Measurements from ENCODE around the gene EPHA3.

The EPHA3 gene

GRCh38 chr3:89441141-89441540 is 333.7 kb downstream of the EPHA3 start:
- DNase-seq (ENCODE audit: low spot score): no peak
- FAIRE-seq: no peak

- no peak for DNase-seq (ENCODE audit: low spot score)
- FAIRE-seq: no peak
Observed at GRCh38 chr3:89446593-89446992, 339.2 kb downstream of the EPHA3 start.

GRCh38 chr3:89447243-89447642 is 339.8 kb downstream of the EPHA3 start:
- FAIRE-seq (no peak), DNase-seq (ENCODE audit: low spot score) (no peak)

GRCh38 chr3:89449086-89449485 is 341.7 kb downstream of the EPHA3 start:
- FAIRE-seq (no peak), DNase-seq (ENCODE audit: low spot score) (no peak)

GRCh38 chr3:89452066-89452465 is 344.6 kb downstream of the EPHA3 start:
- no peak for DNase-seq (ENCODE audit: low spot score)
- FAIRE-seq: no peak

- no peak for FAIRE-seq
- no peak for DNase-seq (ENCODE audit: low spot score)
Observed at GRCh38 chr3:89455240-89455639, 347.8 kb downstream of the EPHA3 start.

- DNase-seq (ENCODE audit: low spot score) (no peak), FAIRE-seq (no peak)
Observed at GRCh38 chr3:89467898-89468363, 360.5 kb downstream of the EPHA3 start.

GRCh38 chr3:89472101-89472500 is 364.7 kb downstream of the EPHA3 start:
- FAIRE-seq: no peak

GRCh38 chr3:89474333-89475130 is 367.1 kb downstream of the EPHA3 start:
- no peak for FAIRE-seq
- no peak for DNase-seq (ENCODE audit: low spot score)

More at GRCh38 chr3:89472101-89472500, 364.7 kb downstream of the EPHA3 start:
- DNase-seq (ENCODE audit: low spot score): no peak

- FAIRE-seq: no peak
Observed at GRCh38 chr3:89488800-89489580, 381.6 kb downstream of the EPHA3 start.

GRCh38 chr3:89490129-89490528 is 382.7 kb downstream of the EPHA3 start:
- DNase-seq (ENCODE audit: low spot score) (no peak), FAIRE-seq (no peak)

More at GRCh38 chr3:89488800-89489580, 381.6 kb downstream of the EPHA3 start:
- no peak for DNase-seq (ENCODE audit: low spot score)

GRCh38 chr3:89494734-89495133 is 387.3 kb downstream of the EPHA3 start:
- DNase-seq (ENCODE audit: low spot score): no peak
- FAIRE-seq: no peak

GRCh38 chr3:89503891-89504391 is 396.5 kb downstream of the EPHA3 start:
- no peak for DNase-seq (ENCODE audit: low spot score)
- no peak for FAIRE-seq

GRCh38 chr3:89504432-89504831 is 397.0 kb downstream of the EPHA3 start:
- FAIRE-seq (no peak), DNase-seq (ENCODE audit: low spot score) (no peak)

- FAIRE-seq (no peak), DNase-seq (ENCODE audit: low spot score) (no peak)
Observed at GRCh38 chr3:89506462-89507103, 399.2 kb downstream of the EPHA3 start.

- DNase-seq (ENCODE audit: low spot score): no peak
- FAIRE-seq: no peak
Observed at GRCh38 chr3:89521328-89521727, 413.9 kb downstream of the EPHA3 start.

- no peak for FAIRE-seq
- DNase-seq (ENCODE audit: low spot score): no peak
Observed at GRCh38 chr3:89522155-89522554, 414.7 kb downstream of the EPHA3 start.

- no peak for DNase-seq (ENCODE audit: low spot score)
- FAIRE-seq: no peak
Observed at GRCh38 chr3:89525609-89526008, 418.2 kb downstream of the EPHA3 start.

- FAIRE-seq (no peak), DNase-seq (ENCODE audit: low spot score) (no peak)
Observed at GRCh38 chr3:89527736-89528305, 420.4 kb downstream of the EPHA3 start.
